GM18520 (cell line): ENCODE measurements around the gene TMEM87A.

Source experiments
- ATAC-seq: cut with Tn5 transposase; IDR thresholded peaks from one replicate; pipeline ENCODE4 v1.9.1; 2021; ENCODE audit not compliant: unreplicated experiment

TMEM87A gene

GRCh38 chr15:42163947-42164550 is 109.2 kb downstream of the TMEM87A start:
- no peak for ATAC-seq

- ATAC-seq, result no peak
These were observed 109.9 kb downstream of the TMEM87A start for GRCh38 chr15:42163291-42163690.
